Mesothelial cell of epicardium (in vitro differentiated cells): ENCODE data around the gene MTIF2. TPM values are rescaled to one million over a fixed set of nuclear protein-coding genes. Genes with fewer than 3 reads are reported as not detected.
"Not testable (repeated sequence)": the region's sequence is repeated elsewhere in the genome, so short reads cannot be mapped to it uniquely, and the experiment has no call there.

Experiments used
- DNase-seq, 2 experiments: peaks; one replicate each; pipeline ENCODE4 v3.0.0; 2021; ENCODE audit warnings: low spot score in 2 of 2; ENCODE audit not compliant: unreplicated experiment in 2 of 2
- H3K27ac Mint-ChIP-seq: 2 replicates; pipeline ENCODE4 v1.8.0; 2021; ENCODE audit warnings: mixed read lengths
- H3K27me3 Mint-ChIP-seq: 2 replicates; pipeline ENCODE4 v1.8.0; 2021; ENCODE audit warnings: low read depth, mixed read lengths
- H3K36me3 Mint-ChIP-seq: 2 replicates; pipeline ENCODE4 v1.8.0; 2021; ENCODE audit warnings: mixed read lengths
- H3K4me1 Mint-ChIP-seq: 2 replicates; pipeline ENCODE4 v1.8.0; 2021; ENCODE audit warnings: mixed read lengths
- H3K4me3 Mint-ChIP-seq: 2 replicates; pipeline ENCODE4 v1.8.0; 2021; ENCODE audit warnings: mild to moderate bottlenecking, moderate library complexity, mixed read lengths
- H3K9me3 Mint-ChIP-seq: 2 replicates; pipeline ENCODE4 v1.8.0; 2021; ENCODE audit warnings: mixed read lengths
- total RNA-seq: library from RNA; stranded (reverse); gene quantifications from 3 replicates; pipeline ENCODE4 v1.2.1, GENCODE V29; 2021
- TF ChIP-seq, protein P1 (sequence below): fragments of 200-600 bp; sonication (generic); IDR thresholded peaks from one replicate; pipeline ENCODE4 v1.5.0; 2021; ENCODE audit warnings: antibody characterized with exemption; ENCODE audit not compliant: unreplicated experiment

The MTIF2 gene
- total RNA-seq, 1 donor from 2014 or later: 24.5 TPM

DNA sequence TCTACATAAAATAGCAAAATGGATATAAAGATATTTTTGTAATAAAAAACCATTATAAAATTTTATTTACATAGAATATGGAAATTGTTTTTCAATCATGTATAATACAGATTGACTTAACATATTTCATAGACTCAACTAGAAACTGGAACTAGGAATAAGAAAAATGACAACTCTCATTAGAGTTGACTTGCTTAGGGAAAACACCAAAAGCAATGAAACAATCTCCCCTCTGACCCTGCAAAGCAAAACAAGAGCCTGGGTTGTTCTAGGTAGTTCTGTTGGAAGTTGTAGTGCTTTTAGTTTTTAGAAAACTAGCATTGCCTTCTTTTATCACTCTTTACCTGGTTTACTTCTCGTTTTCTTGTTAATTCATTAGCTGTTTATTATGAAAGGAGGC lies 32.2 kb upstream of the MTIF2 start:
- Mint-ChIP-seq H3K4me3 (no peak overlapping the region), H3K9me3 (no peaks in the 10 kb centered on the region), H3K27me3 (no peaks in the 10 kb centered on the region), H3K36me3 (peaks cover 2% of the 10 kb centered on the region), H3K27ac (no peak overlapping the region), H3K4me1 (no peaks in the 10 kb centered on the region)
- no peak for DNase-seq
- TF ChIP-seq, protein P1, sequence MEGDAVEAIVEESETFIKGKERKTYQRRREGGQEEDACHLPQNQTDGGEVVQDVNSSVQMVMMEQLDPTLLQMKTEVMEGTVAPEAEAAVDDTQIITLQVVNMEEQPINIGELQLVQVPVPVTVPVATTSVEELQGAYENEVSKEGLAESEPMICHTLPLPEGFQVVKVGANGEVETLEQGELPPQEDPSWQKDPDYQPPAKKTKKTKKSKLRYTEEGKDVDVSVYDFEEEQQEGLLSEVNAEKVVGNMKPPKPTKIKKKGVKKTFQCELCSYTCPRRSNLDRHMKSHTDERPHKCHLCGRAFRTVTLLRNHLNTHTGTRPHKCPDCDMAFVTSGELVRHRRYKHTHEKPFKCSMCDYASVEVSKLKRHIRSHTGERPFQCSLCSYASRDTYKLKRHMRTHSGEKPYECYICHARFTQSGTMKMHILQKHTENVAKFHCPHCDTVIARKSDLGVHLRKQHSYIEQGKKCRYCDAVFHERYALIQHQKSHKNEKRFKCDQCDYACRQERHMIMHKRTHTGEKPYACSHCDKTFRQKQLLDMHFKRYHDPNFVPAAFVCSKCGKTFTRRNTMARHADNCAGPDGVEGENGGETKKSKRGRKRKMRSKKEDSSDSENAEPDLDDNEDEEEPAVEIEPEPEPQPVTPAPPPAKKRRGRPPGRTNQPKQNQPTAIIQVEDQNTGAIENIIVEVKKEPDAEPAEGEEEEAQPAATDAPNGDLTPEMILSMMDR: no peak

- H3K27ac Mint-ChIP-seq: no peak overlapping the region
- no peak for DNase-seq
- H3K4me1 Mint-ChIP-seq: peaks cover 4% of the 10 kb centered on the region
- no peaks in the 10 kb centered on the region for H3K27me3 Mint-ChIP-seq
- TF ChIP-seq, protein P1: no peak
- H3K36me3 Mint-ChIP-seq: peaks cover 5% of the 10 kb centered on the region
- no peak overlapping the region for H3K4me3 Mint-ChIP-seq
- H3K9me3 Mint-ChIP-seq: no peaks in the 10 kb centered on the region
Measured at GRCh38 chr2:55296393-55296792, 27.4 kb upstream of the MTIF2 start.

GRCh38 chr2:55283083-55283482 lies 14.1 kb upstream of the MTIF2 start:
- no peaks in the 10 kb centered on the region for H3K9me3 Mint-ChIP-seq
- peak overlapping the region; percentile 41 for H3K27ac Mint-ChIP-seq
- DNase-seq: no peak
- H3K36me3 Mint-ChIP-seq: peaks cover 7% of the 10 kb centered on the region
- TF ChIP-seq, protein P1: no peak
- H3K4me3 Mint-ChIP-seq: peak overlapping the region; percentile 85
- no peaks in the 10 kb centered on the region for H3K27me3 Mint-ChIP-seq
- peaks cover 25% of the 10 kb centered on the region for H3K4me1 Mint-ChIP-seq

- peaks cover 25% of the 10 kb centered on the region for H3K4me1 Mint-ChIP-seq
- no peaks in the 10 kb centered on the region for H3K27me3 Mint-ChIP-seq
- DNase-seq: peak; percentile 70 to 85
- H3K36me3 Mint-ChIP-seq: peaks cover 7% of the 10 kb centered on the region
- H3K9me3 Mint-ChIP-seq: no peaks in the 10 kb centered on the region
- TF ChIP-seq, protein P1: no peak
- peak overlapping the region; percentile 98 for H3K27ac Mint-ChIP-seq
- peak overlapping the region; percentile 85 for H3K4me3 Mint-ChIP-seq
Measured at GRCh38 chr2:55282110-55282917, 13.3 kb upstream of the MTIF2 start.

DNA sequence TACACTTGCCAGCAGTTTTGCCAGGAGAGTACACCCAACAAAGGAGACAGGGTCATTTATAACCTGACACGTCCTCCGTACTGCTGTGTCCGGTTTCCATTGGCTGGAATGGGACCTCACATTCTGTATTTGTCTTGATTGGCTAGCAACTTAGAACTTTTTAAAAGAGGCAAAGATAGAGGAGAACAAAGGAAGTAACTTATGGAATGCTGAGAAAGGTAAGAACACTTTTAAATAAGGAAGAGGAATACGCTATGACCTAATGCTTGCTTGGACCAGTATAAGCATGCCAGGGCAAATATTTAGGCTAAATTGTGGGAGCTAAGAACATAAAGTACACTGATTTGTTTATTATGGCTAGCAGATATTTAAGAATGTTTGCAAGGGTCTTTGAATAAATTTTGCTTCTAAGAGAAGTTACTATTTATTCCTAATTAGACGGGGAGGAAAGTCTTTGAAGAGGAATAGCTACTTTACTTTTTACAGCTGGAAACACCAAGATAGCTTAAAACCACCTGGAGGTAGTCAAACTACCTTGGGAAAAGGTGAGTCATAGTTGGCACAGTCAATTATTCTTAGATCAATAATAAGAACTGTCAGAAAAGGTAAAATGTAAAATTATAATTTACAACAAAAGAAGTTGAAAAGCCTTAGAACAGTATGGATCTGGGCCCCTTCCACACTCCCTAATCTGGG lies 12.0 kb upstream of the MTIF2 start:
- DNase-seq, H3K27me3 Mint-ChIP-seq, H3K36me3 Mint-ChIP-seq, H3K9me3 Mint-ChIP-seq: not testable (repeated sequence)
- H3K4me1 Mint-ChIP-seq: peaks cover 25% of the 10 kb centered on the region
- peak overlapping the region; percentile 74 for H3K27ac Mint-ChIP-seq
- H3K4me3 Mint-ChIP-seq: peak overlapping the region; percentile 85

DNA sequence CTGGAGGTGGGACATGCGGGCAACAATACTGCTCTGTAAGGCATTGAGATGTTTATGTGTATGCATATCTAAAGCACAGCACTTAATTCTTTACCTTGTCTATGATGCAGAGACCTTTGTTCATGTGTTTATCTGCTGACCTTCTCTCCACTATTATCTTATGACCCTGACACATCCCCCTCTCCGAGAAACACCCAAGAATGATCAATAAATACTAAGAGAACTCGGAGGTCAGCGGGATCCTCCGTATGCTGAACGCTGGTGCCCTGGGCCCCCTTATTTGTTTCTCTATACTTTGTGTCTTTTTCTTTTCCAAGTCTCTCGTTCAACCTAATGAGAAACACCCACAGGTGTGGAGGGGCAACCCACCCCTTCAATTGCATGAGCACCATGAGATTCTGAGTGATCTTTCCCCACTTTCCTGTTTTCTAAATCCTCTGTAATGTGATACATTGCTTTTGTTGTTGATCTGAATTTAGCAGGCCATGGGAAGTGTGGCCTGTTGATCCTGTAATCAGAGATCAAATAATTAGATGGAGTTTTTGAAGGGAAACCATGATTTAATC lies 10.9 kb upstream of the MTIF2 start:
- H3K27me3 Mint-ChIP-seq, H3K9me3 Mint-ChIP-seq, H3K36me3 Mint-ChIP-seq, DNase-seq: not testable (repeated sequence)
- H3K27ac Mint-ChIP-seq: peak overlapping the region; percentile 54
- H3K4me1 Mint-ChIP-seq: peaks cover 25% of the 10 kb centered on the region
- peak overlapping the region; percentile 38 for H3K4me3 Mint-ChIP-seq

DNA sequence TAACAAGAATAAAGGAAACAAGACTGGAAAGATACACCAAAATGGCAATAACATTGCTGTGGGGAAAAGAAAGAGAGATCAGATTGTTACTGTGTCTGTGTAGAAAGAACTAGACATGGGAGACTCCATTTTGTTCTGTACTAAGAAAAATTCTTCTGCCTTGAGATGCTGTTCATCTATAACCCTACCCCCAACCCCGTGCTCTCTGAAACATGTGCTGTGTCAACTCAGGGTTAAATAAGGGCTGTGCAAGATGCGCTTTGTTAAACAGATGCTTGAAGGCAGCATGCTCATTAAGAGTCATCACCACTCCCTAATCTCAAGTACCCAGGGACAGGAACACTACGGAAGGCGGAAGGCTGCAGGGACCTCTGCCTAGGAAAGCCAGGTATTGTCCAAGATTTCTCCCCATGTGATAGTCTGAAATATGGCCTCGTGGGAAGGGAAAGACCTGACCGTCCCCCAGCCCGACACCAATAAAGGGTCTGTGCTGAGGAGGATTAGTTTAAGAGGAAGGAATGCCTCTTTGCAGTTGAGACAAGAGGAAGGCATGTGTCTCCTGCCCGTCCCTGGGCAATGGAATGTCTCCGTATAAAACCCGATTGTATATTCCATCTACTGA lies 10.3 kb upstream of the MTIF2 start:
- not testable (repeated sequence) for H3K27me3 Mint-ChIP-seq, H3K9me3 Mint-ChIP-seq, DNase-seq, H3K36me3 Mint-ChIP-seq
- H3K27ac Mint-ChIP-seq: peak overlapping the region; percentile 54
- peaks cover 25% of the 10 kb centered on the region for H3K4me1 Mint-ChIP-seq
- H3K4me3 Mint-ChIP-seq: peak overlapping the region; percentile 38
